NCI-H2171 treated with DMSO at 0.1 percent for 48 hours (cell line): ENCODE results near the gene CUL9.

ENCODE experiments used
- DNase-seq: peaks from one replicate; lab custom pipeline; 2025; lab: John Stamatoyannopoulos, UW

CUL9 gene

GRCh38 chr6:43173591-43174262 lies 8.3 kb upstream of the CUL9 start:
- no peak for DNase-seq

- DNase-seq, result peak; percentile 96
Observed at GRCh38 chr6:43174263-43175112, 7.5 kb upstream of the CUL9 start.

GRCh38 chr6:43175676-43176422 lies 6.1 kb upstream of the CUL9 start:
- no peak for DNase-seq

DNA sequence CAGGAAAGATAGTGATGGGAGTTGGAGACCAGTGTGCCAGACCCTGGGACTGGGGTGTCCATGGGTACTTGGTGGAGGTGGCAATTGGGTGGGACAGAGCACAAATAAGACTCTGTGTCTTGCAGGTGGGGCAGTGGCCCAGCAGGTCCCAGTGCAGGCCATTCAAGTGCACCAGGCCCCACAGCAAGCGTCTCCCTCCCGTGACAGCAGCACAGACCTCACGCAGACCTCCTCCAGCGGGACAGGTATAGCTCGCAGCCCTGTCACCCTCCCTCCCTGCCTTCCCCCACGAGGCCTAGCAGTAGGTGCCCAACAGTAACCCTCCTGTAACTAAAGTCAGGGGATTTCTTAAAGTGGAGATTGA lies 5.6 kb upstream of the CUL9 start:
- no peak for DNase-seq

- DNase-seq, result no peak
Observed at GRCh38 chr6:43178150-43178549, 3.8 kb upstream of the CUL9 start.

DNA sequence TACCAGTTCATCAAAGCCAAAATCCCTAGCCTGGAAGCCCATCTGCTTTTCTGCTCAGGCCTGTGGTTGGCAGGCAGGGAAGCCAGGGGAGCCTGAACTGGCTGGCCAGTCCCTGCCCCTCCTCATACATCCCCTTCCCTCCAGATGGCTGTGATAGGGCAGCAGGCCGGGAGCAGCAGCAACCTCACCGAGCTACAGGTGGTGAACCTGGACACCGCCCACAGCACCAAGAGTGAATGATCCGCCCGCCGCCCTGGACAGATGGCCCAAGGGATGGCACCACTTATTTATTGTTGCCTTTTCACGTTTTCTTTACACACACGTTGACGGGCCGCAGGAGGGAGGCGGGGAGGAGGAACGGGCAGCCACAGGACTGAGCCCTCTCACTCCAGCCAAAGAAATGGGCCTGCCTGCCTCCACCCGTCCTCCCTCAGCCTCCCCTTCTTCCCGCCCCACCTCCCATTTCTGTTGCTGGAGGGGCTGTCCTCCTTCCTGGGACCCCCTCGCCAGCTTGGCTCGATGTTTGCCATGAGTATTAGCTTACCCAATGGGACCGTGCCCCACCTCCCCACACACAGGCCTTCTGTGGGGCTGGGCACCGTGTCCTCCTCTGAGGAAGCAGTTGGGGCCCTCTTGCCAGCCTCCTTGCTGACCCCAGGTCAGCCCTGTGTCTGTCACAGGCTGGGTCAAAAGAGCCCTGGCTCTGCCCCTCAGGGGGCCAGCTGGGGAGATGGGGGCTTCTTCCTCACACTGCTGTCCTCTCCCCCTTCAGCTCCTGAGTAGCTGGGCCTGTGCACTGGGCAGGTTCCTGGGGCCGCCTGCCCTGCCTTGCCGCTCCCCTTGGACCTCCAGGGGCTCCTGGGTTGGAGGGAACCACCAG lies 2.8 kb upstream of the CUL9 start:
- DNase-seq, result no peak

GRCh38 chr6:43180058-43180457 lies 1.9 kb upstream of the CUL9 start:
- no peak for DNase-seq

DNA sequence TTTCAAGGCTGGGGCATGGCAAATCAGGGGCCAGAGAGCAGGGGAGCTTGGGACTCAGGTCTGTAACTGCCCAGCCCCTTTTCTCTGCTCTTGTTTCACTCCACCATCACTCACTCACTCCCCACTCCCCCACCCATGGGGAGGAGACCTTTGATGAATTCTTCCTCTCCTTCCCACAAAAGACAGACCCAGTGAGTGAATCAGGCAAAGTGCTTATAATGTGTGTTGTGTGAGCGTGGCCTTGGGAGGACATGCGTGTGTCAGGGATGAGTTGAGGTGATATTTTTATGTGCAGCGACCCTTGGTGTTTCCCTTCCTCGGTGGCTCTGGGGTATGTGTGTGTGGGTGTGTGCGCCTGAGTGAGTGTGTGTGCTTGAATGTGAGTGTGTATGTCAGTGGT lies 1.0 kb upstream of the CUL9 start:
- no peak for DNase-seq

- DNase-seq, result no peak
Observed at GRCh38 chr6:43181621-43181941, 415 bp upstream of the CUL9 start.

DNA sequence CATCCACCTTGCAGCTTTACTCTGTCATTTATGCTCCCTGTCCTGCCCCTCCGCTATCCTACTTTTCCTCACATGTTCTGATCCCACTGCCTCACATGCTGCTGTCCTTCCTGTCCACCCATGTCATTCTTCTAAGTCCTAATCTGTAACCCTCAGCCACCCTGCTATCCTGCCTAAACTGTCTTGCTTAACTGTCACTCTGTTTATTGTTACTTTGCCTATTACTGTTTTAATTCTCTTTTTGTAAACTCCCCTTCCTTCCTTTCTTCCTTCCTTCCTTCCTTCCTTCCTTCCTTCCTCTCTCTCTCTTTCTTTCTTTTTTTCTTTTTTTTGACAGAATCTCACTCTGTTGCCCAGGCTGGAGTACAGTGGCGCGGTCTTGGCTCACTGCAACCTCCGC lies 1.4 kb downstream of the CUL9 start:
- DNase-seq, result no peak

DNA sequence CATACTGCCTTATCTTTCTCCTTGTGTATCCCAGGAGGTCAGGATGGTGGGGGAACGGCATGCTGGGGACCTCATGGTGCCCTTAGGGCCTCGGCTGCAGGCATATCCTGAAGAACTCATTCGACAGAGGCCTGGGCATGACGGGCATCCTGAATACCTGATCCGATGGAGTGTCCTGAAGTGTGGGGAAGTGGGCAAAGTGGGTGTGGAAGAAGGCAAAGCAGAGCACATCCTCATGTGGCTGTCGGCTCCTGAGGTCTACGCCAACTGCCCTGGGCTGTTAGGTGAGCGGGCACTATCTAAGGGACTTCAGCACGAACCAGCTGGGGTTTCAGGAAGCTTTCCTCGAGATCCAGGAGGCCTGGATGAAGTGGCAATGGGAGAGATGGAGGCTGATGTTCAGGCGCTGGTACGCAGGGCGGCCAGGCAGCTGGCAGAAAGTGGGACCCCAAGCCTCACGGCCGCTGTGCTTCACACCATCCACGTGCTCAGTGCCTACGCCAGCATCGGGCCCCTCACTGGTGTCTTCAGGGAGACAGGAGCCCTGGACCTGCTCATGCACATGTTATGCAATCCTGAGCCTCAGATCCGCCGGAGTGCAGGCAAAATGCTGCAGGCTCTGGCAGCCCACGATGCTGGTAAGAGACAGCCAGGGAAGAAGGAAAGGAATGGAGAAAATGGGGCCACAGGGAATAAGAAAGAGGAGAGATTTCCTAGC lies 2.4 kb downstream of the CUL9 start:
- no peak for DNase-seq

DNA sequence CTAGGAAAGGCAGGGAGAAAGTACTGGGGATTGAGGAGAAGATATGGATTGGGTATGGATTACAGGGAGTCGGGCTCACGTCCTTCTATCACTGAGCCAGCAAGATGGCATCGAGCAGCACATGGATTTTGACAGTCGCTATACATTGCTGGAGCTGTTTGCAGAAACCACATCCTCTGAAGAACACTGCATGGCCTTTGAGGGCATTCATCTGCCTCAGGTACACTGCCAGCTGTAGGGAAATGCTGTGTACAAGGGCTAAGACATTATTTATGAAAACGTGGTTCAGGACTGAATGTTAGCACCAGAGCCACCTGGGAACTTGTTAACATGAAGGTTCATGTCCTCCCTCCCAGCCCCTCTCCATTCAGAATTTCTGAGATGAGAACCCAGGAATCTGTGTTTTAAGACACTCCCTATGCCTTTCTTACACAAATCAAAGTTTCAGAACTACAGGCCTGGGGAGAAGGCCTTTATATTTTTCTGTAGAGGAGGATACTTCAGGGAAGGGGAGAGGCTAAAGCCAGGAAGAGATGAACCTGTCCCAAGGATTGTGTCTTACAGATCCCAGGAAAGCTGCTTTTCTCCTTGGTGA lies 3.5 kb downstream of the CUL9 start:
- no peak for DNase-seq

DNA sequence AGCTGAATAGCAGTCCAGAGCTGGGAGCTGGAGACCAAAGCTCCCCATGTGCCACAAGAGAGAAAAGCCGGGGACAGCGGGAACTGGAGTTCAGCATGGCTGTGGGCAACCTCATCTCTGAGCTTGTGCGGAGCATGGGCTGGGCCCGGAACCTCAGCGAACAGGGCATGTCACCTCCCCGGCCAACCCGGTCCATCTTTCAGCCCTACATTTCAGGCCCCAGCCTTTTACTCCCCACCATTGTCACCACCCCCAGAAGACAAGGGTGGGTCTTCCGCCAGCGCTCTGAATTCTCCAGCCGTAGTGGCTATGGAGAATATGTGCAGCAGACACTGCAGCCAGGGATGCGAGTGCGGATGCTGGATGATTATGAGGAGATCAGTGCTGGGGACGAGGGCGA lies 4.0 kb downstream of the CUL9 start:
- no peak for DNase-seq

GRCh38 chr6:43186706-43187105 lies 4.7 kb downstream of the CUL9 start:
- no peak for DNase-seq

DNA sequence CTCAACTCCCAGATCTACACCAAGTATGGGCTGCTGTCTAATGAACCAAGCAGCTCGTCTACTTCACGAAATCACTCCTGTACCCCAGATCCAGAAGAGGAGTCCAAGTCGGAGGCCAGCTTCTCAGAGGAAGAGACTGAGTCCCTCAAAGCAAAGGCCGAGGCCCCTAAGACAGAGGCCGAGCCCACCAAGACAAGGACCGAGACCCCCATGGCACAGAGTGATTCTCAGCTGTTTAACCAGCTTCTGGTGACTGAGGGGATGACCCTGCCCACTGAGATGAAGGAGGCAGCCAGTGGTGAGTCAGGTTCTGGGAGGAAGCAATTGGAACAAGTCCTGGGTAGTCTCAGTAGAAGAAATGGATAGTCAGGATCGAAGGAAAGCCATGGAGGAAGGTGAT lies 5.8 kb downstream of the CUL9 start:
- DNase-seq, result no peak

- DNase-seq, result no peak
Observed at GRCh38 chr6:43188426-43188825, 6.4 kb downstream of the CUL9 start.

DNA sequence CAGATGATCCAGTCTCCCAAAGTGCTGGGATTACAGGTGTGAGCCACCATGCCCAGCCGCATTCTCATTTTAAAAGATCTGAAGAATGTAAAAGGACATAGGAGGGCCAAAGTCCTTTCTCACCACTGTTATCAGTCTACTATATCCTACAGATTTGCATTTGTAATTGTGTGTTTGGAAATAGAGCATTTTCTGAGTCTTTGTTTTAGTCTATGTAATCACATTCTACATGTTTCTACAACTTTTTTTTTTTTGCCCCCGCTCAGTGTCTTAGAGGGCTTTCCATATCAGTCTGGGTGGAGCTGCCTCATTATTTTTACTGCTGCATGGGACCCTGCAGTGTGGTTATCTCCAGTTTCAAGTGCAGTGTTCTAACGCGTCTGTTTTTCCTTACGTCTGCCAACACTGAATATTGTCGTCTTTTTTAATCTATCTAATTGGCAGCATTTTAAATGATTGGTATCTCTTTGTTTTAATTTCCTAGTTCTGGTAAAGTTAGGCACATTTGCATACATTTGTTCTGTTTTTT lies 7.8 kb downstream of the CUL9 start:
- no peak for DNase-seq

GRCh38 chr6:43192911-43193310 lies 10.9 kb downstream of the CUL9 start:
- DNase-seq, result no peak

DNA sequence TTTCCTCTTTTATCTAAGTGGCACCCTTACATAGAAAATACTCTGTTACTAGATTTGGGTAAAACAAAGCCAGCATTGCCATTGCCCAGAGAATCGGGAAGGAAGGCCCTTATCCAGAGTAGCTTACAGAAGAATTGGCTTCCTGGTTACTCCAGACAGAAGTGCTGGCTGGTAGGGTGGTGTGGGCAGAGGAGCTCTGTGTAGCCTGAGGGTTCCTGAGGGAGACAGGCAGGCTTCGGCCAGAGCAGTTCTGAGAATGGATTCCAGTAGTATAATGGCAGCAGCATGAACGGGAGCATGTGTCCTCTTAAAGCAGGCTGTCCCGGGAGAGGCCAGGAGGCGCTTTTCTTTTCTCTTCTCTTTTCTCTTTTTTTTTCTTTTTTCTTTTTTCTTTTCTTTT lies 11.9 kb downstream of the CUL9 start:
- DNase-seq, result no peak

- DNase-seq, result no peak
Observed at GRCh38 chr6:43196337-43196736, 14.3 kb downstream of the CUL9 start.

DNA sequence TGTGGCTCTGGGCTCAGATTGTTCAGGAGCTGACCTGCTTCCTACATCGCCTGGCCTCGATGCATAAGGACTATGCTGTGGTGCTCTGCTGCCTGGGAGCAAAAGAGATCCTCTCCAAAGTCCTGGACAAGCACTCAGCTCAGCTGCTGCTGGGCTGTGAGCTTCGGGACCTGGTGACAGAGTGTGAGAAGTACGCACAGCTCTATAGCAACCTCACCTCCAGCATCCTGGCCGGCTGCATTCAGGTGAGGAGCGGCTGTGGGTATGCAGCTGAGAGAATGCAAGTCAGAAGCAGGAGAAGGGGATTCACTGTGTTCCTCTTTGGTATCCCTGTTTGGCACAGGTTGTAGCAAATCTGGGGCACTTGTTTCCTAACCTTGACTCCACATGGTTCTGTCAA lies 17.9 kb downstream of the CUL9 start:
- DNase-seq, result no peak
